ENCODE measurements around the gene NIT2. TPM values are rescaled to one million over a fixed set of nuclear protein-coding genes. Genes with fewer than 3 reads are reported as not detected.
A peak's percentile ranks its signal among the peaks of the same experiment; 100 is the strongest.

The NIT2 gene
- total RNA-seq = 39.1 TPM
- 40.9 TPM for polyA plus RNA-seq
- long read RNA-seq, donor 1, full-length matches to known transcripts = 2 of 2 reads
- long read RNA-seq, donor 1, partial matches to known transcripts = 0 of 2 reads
- long read RNA-seq, donor 1, other reads (novel, unspliced or antisense) = 0 of 2 reads
- long read RNA-seq, donor 2, full-length matches to known transcripts = 21 of 27 reads
- long read RNA-seq, donor 2, partial matches to known transcripts = 6 of 27 reads
- long read RNA-seq, donor 2, other reads (novel, unspliced or antisense) = 0 of 27 reads
- long read RNA-seq, donor 3, full-length matches to known transcripts = 26 of 44 reads
- long read RNA-seq, donor 3, partial matches to known transcripts = 18 of 44 reads
- long read RNA-seq, donor 3, other reads (novel, unspliced or antisense) = 0 of 44 reads
- long read RNA-seq, donor 4, full-length matches to known transcripts = 17 of 22 reads
- long read RNA-seq, donor 4, partial matches to known transcripts = 5 of 22 reads
- long read RNA-seq, donor 4, other reads (novel, unspliced or antisense) = 0 of 22 reads
- long read RNA-seq, donor 5, full-length matches to known transcripts = 33 of 97 reads
- long read RNA-seq, donor 5, partial matches to known transcripts = 53 of 97 reads
- long read RNA-seq, donor 5, other reads (novel, unspliced or antisense) = 11 of 97 reads
- long read RNA-seq, donor 6, full-length matches to known transcripts = 12 of 12 reads
- long read RNA-seq, donor 6, partial matches to known transcripts = 0 of 12 reads
- long read RNA-seq, donor 6, other reads (novel, unspliced or antisense) = 0 of 12 reads
- long read RNA-seq, donor 7, full-length matches to known transcripts = 25 of 25 reads
- long read RNA-seq, donor 7, partial matches to known transcripts = 0 of 25 reads
- long read RNA-seq, donor 7, other reads (novel, unspliced or antisense) = 0 of 25 reads
- long read RNA-seq, donor 8, full-length matches to known transcripts = 5 of 5 reads
- long read RNA-seq, donor 8, partial matches to known transcripts = 0 of 5 reads
- long read RNA-seq, donor 8, other reads (novel, unspliced or antisense) = 0 of 5 reads
- long read RNA-seq, donor 9, full-length matches to known transcripts = 8 of 8 reads
- long read RNA-seq, donor 9, partial matches to known transcripts = 0 of 8 reads
- long read RNA-seq, donor 9, other reads (novel, unspliced or antisense) = 0 of 8 reads
- long read RNA-seq, donor 10, full-length matches to known transcripts = 15 of 15 reads
- long read RNA-seq, donor 10, partial matches to known transcripts = 0 of 15 reads
- long read RNA-seq, donor 10, other reads (novel, unspliced or antisense) = 0 of 15 reads

GRCh38 chr3:100334488-100335351 is at the start of gene NIT2:
TSS of gene NIT2 (plus strand) at chr3:100334757. CDS start at chr3:100334792, 35 bp downstream.
- H3K4me3 ChIP-seq (ENCODE audit: low read length in 2 of 2) = peak within 1 kb of the TSS; percentile 53 to 79
- peak; percentile 40 to 81 (median 55) for DNase-seq (ENCODE audit: low read depth in 6 of 9, low spot score in 9 of 9)
- H3K4me1 ChIP-seq (ENCODE audit: control insufficient read depth in 2 of 2, insufficient read depth in 2 of 2, low read length in 2 of 2) = peaks cover 4 to 13% of the 10 kb centered on the region in 2 donors
- peak within 1 kb of the TSS; percentile 33 to 64 for H3K27ac ChIP-seq (ENCODE audit: low read depth in 1 of 2, low read length in 1 of 2)
- H3K27me3 ChIP-seq (ENCODE audit: control insufficient read depth in 2 of 2, insufficient read depth in 1 of 2, low read length in 1 of 2) = no peaks in the 10 kb centered on the region
- no peaks in the 10 kb centered on the region for H3K9me3 ChIP-seq (ENCODE audit: control insufficient read depth in 2 of 2, insufficient read depth in 1 of 2, low read length in 1 of 2)
- WGBS = under 1% methylated on average over 77 of the region's 77 CpGs
- H3K36me3 ChIP-seq (ENCODE audit: control insufficient read depth in 2 of 2, insufficient read depth in 2 of 2, low read length in 1 of 2) = peaks cover 0 to 3% of the 10 kb centered on the region in 2 donors

- H3K27ac ChIP-seq (ENCODE audit: low read depth in 1 of 2, low read length in 1 of 2) = no peak overlapping the region
- peaks cover 16 to 18% of the 10 kb centered on the region in 2 donors for H3K36me3 ChIP-seq (ENCODE audit: control insufficient read depth in 2 of 2, insufficient read depth in 2 of 2, low read length in 1 of 2)
- H3K4me3 ChIP-seq (ENCODE audit: low read length in 2 of 2) = no peak overlapping the region
- no peaks in the 10 kb centered on the region for H3K4me1 ChIP-seq (ENCODE audit: control insufficient read depth in 2 of 2, insufficient read depth in 2 of 2, low read length in 2 of 2)
- H3K9me3 ChIP-seq (ENCODE audit: control insufficient read depth in 2 of 2, insufficient read depth in 1 of 2, low read length in 1 of 2) = no peaks in the 10 kb centered on the region
- no peak for DNase-seq (ENCODE audit: low read depth in 6 of 9, low spot score in 9 of 9)
- no peaks in the 10 kb centered on the region for H3K27me3 ChIP-seq (ENCODE audit: control insufficient read depth in 2 of 2, insufficient read depth in 1 of 2, low read length in 1 of 2)
These were observed 46.2 kb upstream of the NIT2 start for GRCh38 chr3:100288288-100288894.

- Histone ChIP-seq H3K9me3 (ENCODE audit: control insufficient read depth in 2 of 2, insufficient read depth in 1 of 2, low read length in 1 of 2) (no peaks in the 10 kb centered on the region), H3K36me3 (ENCODE audit: control insufficient read depth in 2 of 2, insufficient read depth in 2 of 2, low read length in 1 of 2) (peaks cover 16 to 17% of the 10 kb centered on the region in 2 donors), H3K27me3 (ENCODE audit: control insufficient read depth in 2 of 2, insufficient read depth in 1 of 2, low read length in 1 of 2) (no peaks in the 10 kb centered on the region), H3K4me1 (ENCODE audit: control insufficient read depth in 2 of 2, insufficient read depth in 2 of 2, low read length in 2 of 2) (no peaks in the 10 kb centered on the region), H3K27ac (ENCODE audit: low read depth in 1 of 2, low read length in 1 of 2) (no peak overlapping the region), H3K4me3 (ENCODE audit: low read length in 2 of 2) (no peak overlapping the region)
- WGBS = 15% methylated on average over 2 of the region's 2 CpGs
- DNase-seq (ENCODE audit: low read depth in 6 of 9, low spot score in 9 of 9) = no peak
These were observed 45.2 kb upstream of the NIT2 start for GRCh38 chr3:100289339-100289738.

- Histone ChIP-seq H3K4me3 (ENCODE audit: low read length in 2 of 2) (no peak overlapping the region), H3K36me3 (ENCODE audit: control insufficient read depth in 2 of 2, insufficient read depth in 2 of 2, low read length in 1 of 2) (peaks cover 11 to 32% of the 10 kb centered on the region in 2 donors), H3K27ac (ENCODE audit: low read depth in 1 of 2, low read length in 1 of 2) (no peak overlapping the region), H3K9me3 (ENCODE audit: control insufficient read depth in 2 of 2, insufficient read depth in 1 of 2, low read length in 1 of 2) (no peaks in the 10 kb centered on the region), H3K27me3 (ENCODE audit: control insufficient read depth in 2 of 2, insufficient read depth in 1 of 2, low read length in 1 of 2) (no peaks in the 10 kb centered on the region), H3K4me1 (ENCODE audit: control insufficient read depth in 2 of 2, insufficient read depth in 2 of 2, low read length in 2 of 2) (no peaks in the 10 kb centered on the region)
- no peak for DNase-seq (ENCODE audit: low read depth in 6 of 9, low spot score in 9 of 9)
- 98% methylated on average over 1 of the region's 1 CpG for WGBS
These were observed 39.5 kb upstream of the NIT2 start for GRCh38 chr3:100295089-100295488.

GRCh38 chr3:100297784-100298183 is 36.8 kb upstream of the NIT2 start:
- no peaks in the 10 kb centered on the region for H3K9me3 ChIP-seq (ENCODE audit: control insufficient read depth in 2 of 2, insufficient read depth in 1 of 2, low read length in 1 of 2)
- H3K36me3 ChIP-seq (ENCODE audit: control insufficient read depth in 2 of 2, insufficient read depth in 2 of 2, low read length in 1 of 2) = peaks cover 4 to 18% of the 10 kb centered on the region in 2 donors
- 100% methylated on average over 2 of the region's 2 CpGs for WGBS
- no peaks in the 10 kb centered on the region for H3K27me3 ChIP-seq (ENCODE audit: control insufficient read depth in 2 of 2, insufficient read depth in 1 of 2, low read length in 1 of 2)
- H3K27ac ChIP-seq (ENCODE audit: low read depth in 1 of 2, low read length in 1 of 2) = no peak overlapping the region
- no peaks in the 10 kb centered on the region for H3K4me1 ChIP-seq (ENCODE audit: control insufficient read depth in 2 of 2, insufficient read depth in 2 of 2, low read length in 2 of 2)
- no peak overlapping the region for H3K4me3 ChIP-seq (ENCODE audit: low read length in 2 of 2)
- DNase-seq (ENCODE audit: low read depth in 6 of 9, low spot score in 9 of 9) = no peak

GRCh38 chr3:100299016-100299415 is 35.5 kb upstream of the NIT2 start:
- Histone ChIP-seq H3K4me1 (ENCODE audit: control insufficient read depth in 2 of 2, insufficient read depth in 2 of 2, low read length in 2 of 2) (no peaks in the 10 kb centered on the region), H3K36me3 (ENCODE audit: control insufficient read depth in 2 of 2, insufficient read depth in 2 of 2, low read length in 1 of 2) (peaks cover 4 to 19% of the 10 kb centered on the region in 2 donors), H3K27me3 (ENCODE audit: control insufficient read depth in 2 of 2, insufficient read depth in 1 of 2, low read length in 1 of 2) (no peaks in the 10 kb centered on the region), H3K27ac (ENCODE audit: low read depth in 1 of 2, low read length in 1 of 2) (no peak overlapping the region), H3K9me3 (ENCODE audit: control insufficient read depth in 2 of 2, insufficient read depth in 1 of 2, low read length in 1 of 2) (no peaks in the 10 kb centered on the region), H3K4me3 (ENCODE audit: low read length in 2 of 2) (no peak overlapping the region)
- DNase-seq (ENCODE audit: low read depth in 6 of 9, low spot score in 9 of 9) = no peak
- 97% methylated on average over 4 of the region's 4 CpGs for WGBS

GRCh38 chr3:100306695-100307094 is 27.9 kb upstream of the NIT2 start:
- H3K27ac ChIP-seq (ENCODE audit: low read depth in 1 of 2, low read length in 1 of 2) = no peak overlapping the region
- no peaks in the 10 kb centered on the region for H3K9me3 ChIP-seq (ENCODE audit: control insufficient read depth in 2 of 2, insufficient read depth in 1 of 2, low read length in 1 of 2)
- H3K36me3 ChIP-seq (ENCODE audit: control insufficient read depth in 2 of 2, insufficient read depth in 2 of 2, low read length in 1 of 2) = peaks cover 4 to 17% of the 10 kb centered on the region in 2 donors
- H3K4me3 ChIP-seq (ENCODE audit: low read length in 2 of 2) = no peak overlapping the region
- H3K27me3 ChIP-seq (ENCODE audit: control insufficient read depth in 2 of 2, insufficient read depth in 1 of 2, low read length in 1 of 2) = no peaks in the 10 kb centered on the region
- no peaks in the 10 kb centered on the region for H3K4me1 ChIP-seq (ENCODE audit: control insufficient read depth in 2 of 2, insufficient read depth in 2 of 2, low read length in 2 of 2)
- DNase-seq (ENCODE audit: low read depth in 6 of 9, low spot score in 9 of 9) = no peak
- 99% methylated on average over 1 of the region's 1 CpG for WGBS
